ENCODE measurements around the gene BAIAP2. TPM values are rescaled to one million over a fixed set of nuclear protein-coding genes. Genes with fewer than 3 reads are reported as not detected.

BAIAP2 gene
- total and polyA plus RNA-seq, 2 of the 13 experiments (the other 11 are each of a cell fraction or from before 2014, with no cell fraction given): 22.5 to 24.0 TPM

DNA sequence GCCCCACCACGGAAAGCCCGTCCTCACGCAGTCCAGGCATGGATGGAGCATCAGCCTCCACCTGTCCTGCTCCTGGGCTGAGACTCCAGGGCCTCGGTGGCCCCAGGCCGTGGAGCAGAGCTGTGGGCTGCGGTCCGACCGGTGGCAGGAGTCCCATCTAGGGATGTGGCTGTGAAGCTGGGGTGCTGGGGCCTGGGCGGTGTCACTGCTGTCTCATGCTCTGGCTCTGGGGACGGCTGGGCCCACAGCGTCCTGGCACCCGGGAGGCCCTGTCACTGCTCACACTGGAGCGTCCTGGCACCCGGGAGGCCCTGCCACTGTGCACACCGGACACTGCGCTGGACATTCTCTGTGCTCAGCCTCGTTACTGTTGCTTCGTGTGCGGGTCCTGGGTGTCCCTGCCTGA lies 8.4 kb downstream of the BAIAP2 start (continued):
- TF ChIP-seq ZNF775 (CRISPR knock-in tag; IDR thresholded peaks at IDR 0.05; ENCODE audit: borderline replicate concordance): no peak
- no peak for TF ChIP-seq ATRX (CRISPR knock-in tag; IDR thresholded peaks at IDR 0.05; ENCODE audit: borderline replicate concordance)
- TF ChIP-seq ZNF879 (CRISPR knock-in tag; IDR thresholded peaks at IDR 0.05): no peak
- no peak for TF ChIP-seq ZFP90 (CRISPR knock-in tag; IDR thresholded peaks at IDR 0.05; ENCODE audit: borderline replicate concordance)
- 0 out of 2 replicates have a peak, but pooled peaks have one; percentile 4 for TF ChIP-seq SSRP1 (CRISPR knock-in tag; IDR thresholded peaks at IDR 0.05)
- no peak for TF ChIP-seq LCORL (IDR thresholded peaks at IDR 0.05)
- no peak for TF ChIP-seq LCORL (CRISPR knock-in tag; IDR thresholded peaks at IDR 0.05)
- TF ChIP-seq LBX2 (CRISPR knock-in tag; IDR thresholded peaks at IDR 0.05; ENCODE audit: borderline replicate concordance): no peak
- no peak for TF ChIP-seq ZNF564 (CRISPR knock-in tag; IDR thresholded peaks at IDR 0.05)
- TF ChIP-seq KDM6A (CRISPR knock-in tag; IDR thresholded peaks at IDR 0.05; ENCODE audit: low read depth): no peak
- TF ChIP-seq NPAS2 (CRISPR knock-in tag; IDR thresholded peaks at IDR 0.05; ENCODE audit: borderline replicate concordance): no peak
- 0 out of 2 replicates have a peak, but pooled peaks have one; percentile 25 for TF ChIP-seq JUN (CRISPR knock-in tag; IDR thresholded peaks at IDR 0.05)
- TF ChIP-seq, protein P1, sequence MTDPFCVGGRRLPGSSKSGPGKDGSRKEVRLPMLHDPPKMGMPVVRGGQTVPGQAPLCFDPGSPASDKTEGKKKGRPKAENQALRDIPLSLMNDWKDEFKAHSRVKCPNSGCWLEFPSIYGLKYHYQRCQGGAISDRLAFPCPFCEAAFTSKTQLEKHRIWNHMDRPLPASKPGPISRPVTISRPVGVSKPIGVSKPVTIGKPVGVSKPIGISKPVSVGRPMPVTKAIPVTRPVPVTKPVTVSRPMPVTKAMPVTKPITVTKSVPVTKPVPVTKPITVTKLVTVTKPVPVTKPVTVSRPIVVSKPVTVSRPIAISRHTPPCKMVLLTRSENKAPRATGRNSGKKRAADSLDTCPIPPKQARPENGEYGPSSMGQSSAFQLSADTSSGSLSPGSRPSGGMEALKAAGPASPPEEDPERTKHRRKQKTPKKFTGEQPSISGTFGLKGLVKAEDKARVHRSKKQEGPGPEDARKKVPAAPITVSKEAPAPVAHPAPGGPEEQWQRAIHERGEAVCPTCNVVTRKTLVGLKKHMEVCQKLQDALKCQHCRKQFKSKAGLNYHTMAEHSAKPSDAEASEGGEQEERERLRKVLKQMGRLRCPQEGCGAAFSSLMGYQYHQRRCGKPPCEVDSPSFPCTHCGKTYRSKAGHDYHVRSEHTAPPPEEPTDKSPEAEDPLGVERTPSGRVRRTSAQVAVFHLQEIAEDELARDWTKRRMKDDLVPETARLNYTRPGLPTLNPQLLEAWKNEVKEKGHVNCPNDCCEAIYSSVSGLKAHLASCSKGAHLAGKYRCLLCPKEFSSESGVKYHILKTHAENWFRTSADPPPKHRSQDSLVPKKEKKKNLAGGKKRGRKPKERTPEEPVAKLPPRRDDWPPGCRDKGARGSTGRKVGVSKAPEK (CRISPR knock-in tag; IDR thresholded peaks at IDR 0.05; ENCODE audit: borderline replicate concordance): 0 out of 2 replicates have a peak, but pooled peaks have one; percentile 22
- no peak for TF ChIP-seq HCFC1 (IDR thresholded peaks at IDR 0.05; ENCODE audit: low read depth, low read length)
- TF ChIP-seq IRX3 (CRISPR knock-in tag; IDR thresholded peaks at IDR 0.05; ENCODE audit: borderline replicate concordance, low read depth): no peak
- no peak for TF ChIP-seq ZFP36L2 (CRISPR knock-in tag; IDR thresholded peaks at IDR 0.05)
